WI38 (cell line): ENCODE measurements around the gene ASPN.

Source experiments
- H3K4me3 ChIP-seq: 2 replicates; pipeline ENCODE4 v1.5.1; 2011; ENCODE audit warnings: low read depth, mild to moderate bottlenecking, control low read depth, low read length
- TF ChIP-seq, protein P1 (sequence below): IDR thresholded peaks from 2 replicates; pipeline ENCODE4 v1.5.1; 2012; ENCODE audit warnings: low read depth, mild to moderate bottlenecking, control low read depth, low read length

ASPN gene

DNA sequence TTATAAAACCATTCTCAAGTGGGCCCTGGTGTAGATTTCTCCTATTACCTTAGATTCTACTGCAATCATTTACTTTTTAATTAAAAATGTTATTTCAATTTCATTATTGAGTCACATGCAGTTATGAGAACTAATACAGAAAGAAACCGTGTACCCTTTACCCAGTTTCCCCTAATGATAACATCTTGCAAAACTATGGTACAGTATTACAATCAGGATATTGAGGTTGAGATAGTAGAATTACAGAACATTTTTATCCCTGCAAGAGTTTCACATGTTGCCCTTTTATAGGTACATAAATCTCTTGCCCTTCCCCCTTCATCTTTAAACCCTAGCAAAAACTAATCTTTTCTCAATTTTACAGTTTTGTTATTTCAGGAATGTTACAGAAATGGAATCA, 47.0 kb downstream of the ASPN start:
- TF ChIP-seq, protein P1, sequence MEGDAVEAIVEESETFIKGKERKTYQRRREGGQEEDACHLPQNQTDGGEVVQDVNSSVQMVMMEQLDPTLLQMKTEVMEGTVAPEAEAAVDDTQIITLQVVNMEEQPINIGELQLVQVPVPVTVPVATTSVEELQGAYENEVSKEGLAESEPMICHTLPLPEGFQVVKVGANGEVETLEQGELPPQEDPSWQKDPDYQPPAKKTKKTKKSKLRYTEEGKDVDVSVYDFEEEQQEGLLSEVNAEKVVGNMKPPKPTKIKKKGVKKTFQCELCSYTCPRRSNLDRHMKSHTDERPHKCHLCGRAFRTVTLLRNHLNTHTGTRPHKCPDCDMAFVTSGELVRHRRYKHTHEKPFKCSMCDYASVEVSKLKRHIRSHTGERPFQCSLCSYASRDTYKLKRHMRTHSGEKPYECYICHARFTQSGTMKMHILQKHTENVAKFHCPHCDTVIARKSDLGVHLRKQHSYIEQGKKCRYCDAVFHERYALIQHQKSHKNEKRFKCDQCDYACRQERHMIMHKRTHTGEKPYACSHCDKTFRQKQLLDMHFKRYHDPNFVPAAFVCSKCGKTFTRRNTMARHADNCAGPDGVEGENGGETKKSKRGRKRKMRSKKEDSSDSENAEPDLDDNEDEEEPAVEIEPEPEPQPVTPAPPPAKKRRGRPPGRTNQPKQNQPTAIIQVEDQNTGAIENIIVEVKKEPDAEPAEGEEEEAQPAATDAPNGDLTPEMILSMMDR = no peak
- no peak overlapping the region for H3K4me3 ChIP-seq

DNA sequence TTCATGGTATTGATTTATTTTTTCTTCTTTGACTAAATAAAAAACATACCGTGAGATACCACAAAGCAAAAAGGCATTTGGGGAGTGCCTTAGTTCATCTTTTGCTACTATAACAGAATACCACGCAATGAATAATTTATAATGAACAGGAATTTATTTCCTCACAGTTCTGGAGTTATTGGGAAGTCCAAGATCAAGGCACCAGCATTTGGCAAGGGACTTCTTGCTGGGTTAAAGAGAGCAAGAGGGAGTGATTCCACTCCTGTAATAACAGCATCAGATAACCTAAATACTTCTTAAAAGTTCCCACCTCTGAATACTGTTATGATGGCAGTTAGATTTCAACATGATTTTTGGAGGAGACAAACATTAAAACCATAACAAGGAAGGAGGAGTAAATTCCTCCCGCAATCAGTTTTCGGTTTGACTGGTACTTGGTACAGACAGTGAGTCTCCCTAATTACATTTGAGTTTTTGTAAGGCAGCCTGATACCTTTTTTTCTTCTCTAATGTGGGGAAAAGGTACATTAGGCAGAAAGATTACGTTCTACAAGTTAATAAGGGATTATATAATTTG, 49.2 kb downstream of the ASPN start:
- H3K4me3 ChIP-seq = no peak overlapping the region
- TF ChIP-seq, protein P1 = no peak

DNA sequence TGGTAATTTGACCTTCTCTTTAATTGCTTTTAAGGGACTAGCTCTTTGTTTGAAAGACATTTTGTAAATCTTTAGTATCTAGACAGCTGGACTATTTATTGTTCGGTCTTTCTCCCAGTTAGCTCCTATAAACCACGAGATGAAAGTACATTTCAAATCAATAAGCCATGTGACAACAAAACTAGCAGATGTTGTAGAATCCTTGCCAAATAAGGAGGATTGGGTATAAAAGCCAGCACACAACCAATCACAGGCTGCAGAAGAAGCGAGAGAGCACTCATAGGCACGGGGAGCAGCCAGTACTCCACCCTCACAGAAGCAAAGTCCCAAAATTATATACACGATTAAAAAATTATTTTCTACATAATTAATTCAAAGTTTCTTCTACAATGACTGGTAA, 50.0 kb downstream of the ASPN start:
- H3K4me3 ChIP-seq = no peak overlapping the region
- TF ChIP-seq, protein P1 = no peak

DNA sequence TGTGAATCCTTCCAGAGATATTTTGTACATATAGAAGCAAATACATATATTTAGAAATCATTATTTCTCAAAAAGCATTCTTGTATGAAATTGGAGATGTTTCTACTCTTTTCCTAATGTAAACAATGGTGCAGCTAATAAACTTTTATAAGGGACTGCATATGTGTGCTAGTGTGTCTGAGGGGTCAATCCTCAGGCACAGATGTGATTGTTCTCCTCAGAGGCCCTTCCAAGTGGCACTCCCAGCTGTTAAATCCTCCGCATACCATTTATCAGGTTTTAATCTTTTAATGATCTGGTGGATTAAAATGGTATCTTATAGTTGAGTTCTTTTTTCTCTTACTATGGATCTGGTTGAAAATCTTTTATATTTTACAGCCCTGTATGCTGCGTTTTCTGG, 52.5 kb downstream of the ASPN start:
- H3K4me3 ChIP-seq = no peak overlapping the region
- TF ChIP-seq, protein P1 = no peak

DNA sequence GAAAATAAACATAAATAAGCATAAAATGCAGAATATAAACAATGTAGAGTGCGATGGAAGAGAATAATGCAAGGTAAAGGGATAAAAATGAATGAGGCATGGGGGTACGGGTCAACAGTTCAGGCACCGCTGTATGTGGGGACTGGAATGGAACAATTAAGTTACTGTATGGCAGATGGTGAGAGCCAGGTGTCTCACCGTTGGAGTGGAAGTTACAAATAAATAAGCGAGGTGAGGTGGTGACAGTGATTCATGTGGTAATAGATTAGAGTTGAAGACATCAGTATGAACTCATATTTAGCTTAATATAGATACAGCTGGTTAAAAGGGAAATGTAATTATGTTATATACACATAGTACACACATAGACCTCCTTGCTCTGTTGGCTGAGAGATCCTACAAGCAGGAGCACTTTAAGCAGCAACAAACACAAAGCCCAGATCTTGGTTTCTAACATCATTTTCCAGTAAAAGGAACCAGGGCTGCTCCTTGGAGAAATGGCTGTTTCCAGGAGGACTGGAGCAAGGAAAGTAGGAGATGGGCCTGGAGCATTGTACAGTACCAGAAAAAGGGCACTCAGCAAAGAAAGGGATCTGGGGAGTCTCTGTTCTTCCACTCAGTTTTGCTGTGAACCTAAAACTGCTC, 55.7 kb downstream of the ASPN start:
- no peak overlapping the region for H3K4me3 ChIP-seq
- TF ChIP-seq, protein P1 = no peak

DNA sequence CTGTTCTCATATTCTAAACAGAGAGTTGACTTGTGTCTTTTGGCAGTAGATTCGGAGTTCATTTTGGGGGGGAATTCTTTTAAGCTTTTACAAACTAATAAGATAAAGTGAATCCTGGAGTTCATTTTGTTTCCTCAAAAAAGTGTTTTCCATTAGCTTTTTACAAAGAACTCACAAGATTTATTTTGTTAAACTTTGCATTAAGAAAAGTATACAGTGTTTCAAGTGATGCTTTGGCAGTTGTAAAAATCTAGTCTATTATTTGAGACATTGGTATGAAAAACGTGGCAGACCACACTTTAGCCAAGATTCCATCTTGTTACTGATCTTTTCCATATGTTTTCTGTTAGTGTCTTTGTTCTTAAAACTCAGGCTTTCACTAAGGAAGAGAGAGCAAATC, 56.8 kb downstream of the ASPN start:
- no peak overlapping the region for H3K4me3 ChIP-seq
- TF ChIP-seq, protein P1 = no peak

DNA sequence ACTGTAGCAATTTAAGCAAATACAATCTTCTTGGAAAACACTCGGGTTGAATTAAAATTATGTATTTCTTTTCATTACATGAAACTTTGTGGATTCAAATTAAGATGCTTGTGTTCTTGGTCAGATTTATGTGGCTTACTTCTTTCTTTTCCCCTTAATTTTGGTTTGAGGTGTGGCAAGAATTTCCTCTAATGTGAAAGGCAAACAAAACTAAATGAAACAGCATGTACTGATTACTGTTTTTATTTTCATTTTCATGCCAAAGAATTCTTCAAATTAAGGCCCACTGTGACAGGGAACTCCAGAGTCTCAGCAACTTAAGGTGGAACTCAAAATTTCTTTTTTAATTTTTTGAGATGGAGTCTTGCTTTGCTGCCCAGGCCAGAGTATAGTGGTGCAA, 58.0 kb downstream of the ASPN start, which contains the start of gene OMD:
OMD (minus strand) TSS at position 132 of the 400 bp plus-strand sequence. CDS start 6,913 bp downstream, outside the sequence.
- H3K4me3 ChIP-seq = no peak within 1 kb of the TSS
- TF ChIP-seq, protein P1 = no peak
